ENCODE results near the gene TRIM17.

GRCh38 chr1:228450200-228450599, 33.5 kb upstream of the TRIM17 start:
- TF ChIP-seq CTCF (IDR thresholded peaks at IDR 0.05; ENCODE audit: low read length) (no peak), EZH2 (IDR thresholded peaks at IDR 0.05; ENCODE audit: borderline replicate concordance, low read length) (no peak)
